Neutrophil (primary cell): ENCODE data around the gene EDEM1.

Experiments
- H3K27ac ChIP-seq: fragments of 200-600 bp; sonication (generic); 2 replicates; pipeline ENCODE4 v1.5.1; 2016; ENCODE audit warnings: mild to moderate bottlenecking, moderate library complexity
- H3K27me3 ChIP-seq: fragments of 200-600 bp; sonication (generic); 2 replicates; pipeline ENCODE4 v1.6.0; 2016; ENCODE audit warnings: mild to moderate bottlenecking
- H3K36me3 ChIP-seq: fragments of 200-600 bp; sonication (generic); 2 replicates; pipeline ENCODE4 v1.5.1; 2017
- H3K4me1 ChIP-seq, 2 experiments: fragments of 200-600 bp in 1 of 2; sonication (generic) in 1 of 2; 1 replicate in 1 of 2; 2 replicates in 1 of 2; pipeline versions ENCODE4 v1.5.1 to v1.6.1; 2013 to 2016; ENCODE audit warnings: low read depth in 1 of 2, low read length in 1 of 2, mild to moderate bottlenecking in 1 of 2, moderate library complexity in 1 of 2; ENCODE audit not compliant: control insufficient read depth in 1 of 2, insufficient read depth in 1 of 2
- H3K4me3 ChIP-seq, 2 experiments: fragments of 200-600 bp in 1 of 2; sonication (generic) in 1 of 2; 1 replicate in 1 of 2; 2 replicates in 1 of 2; pipeline ENCODE4 v1.5.1; 2013 to 2016; ENCODE audit warnings: low read depth in 1 of 2, low read length in 1 of 2, mild to moderate bottlenecking in 1 of 2, moderate library complexity in 1 of 2
- H3K9me3 ChIP-seq: fragments of 200-600 bp; sonication (generic); 2 replicates; pipeline ENCODE4 v1.5.1; 2016
- TF ChIP-seq, protein P1 (sequence below): fragments of 200-600 bp; sonication (generic); IDR thresholded peaks from 2 replicates; pipeline ENCODE4 v1.5.1; 2016; ENCODE audit warnings: antibody characterized with exemption

Gene EDEM1

DNA sequence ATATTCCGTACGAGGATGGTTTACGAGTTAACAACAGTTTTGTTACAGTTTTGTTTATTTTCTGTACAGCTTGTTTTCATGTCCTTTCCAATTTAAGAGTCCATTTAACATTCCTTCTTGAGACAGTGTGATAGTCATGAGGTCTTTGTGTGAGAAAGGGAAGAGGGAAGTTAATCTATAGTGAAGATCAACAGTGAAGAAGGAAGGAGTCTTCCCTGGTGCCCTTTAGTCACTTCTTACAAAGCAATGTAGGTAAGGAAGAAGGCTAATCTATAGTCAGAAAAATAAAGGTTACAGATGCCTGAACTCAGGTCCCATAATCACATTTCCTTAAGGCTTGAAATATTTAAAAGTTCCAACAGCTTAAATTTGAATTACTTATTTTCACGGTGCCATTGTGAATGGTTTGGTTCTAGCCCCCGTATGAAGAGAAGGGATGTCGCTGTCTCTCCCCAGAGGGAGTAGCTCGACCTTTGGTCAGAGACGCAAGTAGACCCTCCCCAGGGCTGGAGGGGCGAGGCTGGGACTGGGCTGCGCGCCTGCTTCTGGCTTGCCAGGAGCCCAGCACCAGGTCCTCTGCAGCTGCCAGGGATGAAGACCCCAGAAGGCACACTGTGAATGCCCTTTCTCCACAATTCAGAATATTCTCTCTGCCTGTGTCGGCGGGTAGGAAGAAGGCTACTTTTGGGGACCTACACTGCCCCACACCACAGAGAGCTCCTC, 34.9 kb downstream of the EDEM1 start:
- Histone ChIP-seq H3K4me1 (peaks cover 0 to 5% of the 10 kb centered on the region in 2 experiments), H3K27me3 (no peaks in the 10 kb centered on the region), H3K4me3 (no peak overlapping the region), H3K36me3 (peaks cover 53% of the 10 kb centered on the region), H3K27ac (no peak overlapping the region), H3K9me3 (no peaks in the 10 kb centered on the region)
- TF ChIP-seq, protein P1, sequence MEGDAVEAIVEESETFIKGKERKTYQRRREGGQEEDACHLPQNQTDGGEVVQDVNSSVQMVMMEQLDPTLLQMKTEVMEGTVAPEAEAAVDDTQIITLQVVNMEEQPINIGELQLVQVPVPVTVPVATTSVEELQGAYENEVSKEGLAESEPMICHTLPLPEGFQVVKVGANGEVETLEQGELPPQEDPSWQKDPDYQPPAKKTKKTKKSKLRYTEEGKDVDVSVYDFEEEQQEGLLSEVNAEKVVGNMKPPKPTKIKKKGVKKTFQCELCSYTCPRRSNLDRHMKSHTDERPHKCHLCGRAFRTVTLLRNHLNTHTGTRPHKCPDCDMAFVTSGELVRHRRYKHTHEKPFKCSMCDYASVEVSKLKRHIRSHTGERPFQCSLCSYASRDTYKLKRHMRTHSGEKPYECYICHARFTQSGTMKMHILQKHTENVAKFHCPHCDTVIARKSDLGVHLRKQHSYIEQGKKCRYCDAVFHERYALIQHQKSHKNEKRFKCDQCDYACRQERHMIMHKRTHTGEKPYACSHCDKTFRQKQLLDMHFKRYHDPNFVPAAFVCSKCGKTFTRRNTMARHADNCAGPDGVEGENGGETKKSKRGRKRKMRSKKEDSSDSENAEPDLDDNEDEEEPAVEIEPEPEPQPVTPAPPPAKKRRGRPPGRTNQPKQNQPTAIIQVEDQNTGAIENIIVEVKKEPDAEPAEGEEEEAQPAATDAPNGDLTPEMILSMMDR = no peak

DNA sequence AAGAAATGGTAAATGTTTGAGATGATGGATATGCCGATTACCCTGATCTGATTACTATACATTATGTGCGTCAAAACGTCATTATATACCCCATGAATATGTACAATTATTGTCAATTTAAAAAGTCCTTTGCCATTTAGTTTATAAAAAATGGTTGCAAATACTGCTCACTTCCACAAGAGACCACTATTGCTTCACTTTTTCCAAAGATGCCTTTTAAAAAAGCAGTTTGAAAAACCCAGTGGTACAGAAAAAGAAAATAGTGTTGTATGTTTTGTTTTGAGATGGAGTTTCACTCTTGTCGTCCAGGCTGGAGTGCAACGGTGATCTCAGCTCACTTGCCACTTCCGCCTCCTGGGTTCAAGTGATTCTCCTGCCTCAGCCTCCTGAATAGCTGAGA, 39.3 kb downstream of the EDEM1 start:
- H3K27me3 ChIP-seq = no peaks in the 10 kb centered on the region
- TF ChIP-seq, protein P1 = no peak
- H3K4me3 ChIP-seq = no peak overlapping the region
- no peak overlapping the region for H3K27ac ChIP-seq
- H3K4me1 ChIP-seq = no peaks in the 10 kb centered on the region
- no peaks in the 10 kb centered on the region for H3K9me3 ChIP-seq
- peaks cover 14% of the 10 kb centered on the region for H3K36me3 ChIP-seq

DNA sequence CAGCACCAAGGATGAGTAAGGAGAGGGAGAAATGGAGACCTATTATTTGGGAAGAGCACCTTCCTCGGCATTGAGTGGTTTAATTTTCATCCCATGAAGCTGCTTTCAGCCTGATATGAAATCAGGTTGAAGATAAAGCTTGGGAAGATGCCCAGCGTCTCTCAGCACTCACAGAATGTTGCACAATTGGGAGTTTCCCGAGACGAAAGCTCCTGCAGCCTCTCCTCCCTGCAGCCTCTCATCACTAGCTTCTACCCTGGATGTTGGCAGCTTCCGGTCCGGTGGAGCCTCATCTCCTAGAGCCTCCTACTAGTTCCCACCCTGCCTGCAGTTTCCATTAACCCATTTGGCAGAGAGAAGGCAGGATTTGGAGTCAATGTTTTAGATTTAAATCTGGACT, 40.3 kb downstream of the EDEM1 start:
- no peaks in the 10 kb centered on the region for H3K27me3 ChIP-seq
- H3K9me3 ChIP-seq = no peaks in the 10 kb centered on the region
- no peak overlapping the region for H3K4me3 ChIP-seq
- no peak overlapping the region for H3K27ac ChIP-seq
- TF ChIP-seq, protein P1 = no peak
- no peaks in the 10 kb centered on the region for H3K4me1 ChIP-seq
- H3K36me3 ChIP-seq = peaks cover 3% of the 10 kb centered on the region

DNA sequence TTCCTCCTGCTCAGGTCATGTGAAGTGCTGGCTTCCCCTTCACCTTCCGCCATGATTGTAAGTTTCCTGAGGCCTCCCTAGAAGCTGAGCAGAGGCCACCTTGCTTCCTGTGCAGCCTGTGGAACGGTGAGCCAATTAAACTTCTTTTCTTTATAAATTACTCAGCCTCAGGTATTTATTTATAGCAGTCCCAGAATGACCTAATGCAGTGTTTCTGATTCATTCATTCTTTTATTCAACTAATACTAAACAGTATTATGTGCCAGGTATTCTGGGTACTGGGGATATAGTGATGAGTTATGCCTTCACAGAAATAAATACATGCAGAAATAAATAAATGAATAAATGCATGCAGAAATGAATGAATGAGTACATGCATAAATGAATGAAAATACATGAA, 41.9 kb downstream of the EDEM1 start:
- Histone ChIP-seq H3K4me1 (no peaks in the 10 kb centered on the region), H3K27me3 (no peaks in the 10 kb centered on the region), H3K27ac (no peak overlapping the region), H3K36me3 (no peaks in the 10 kb centered on the region), H3K9me3 (no peaks in the 10 kb centered on the region), H3K4me3 (no peak overlapping the region)
- TF ChIP-seq, protein P1 = no peak

DNA sequence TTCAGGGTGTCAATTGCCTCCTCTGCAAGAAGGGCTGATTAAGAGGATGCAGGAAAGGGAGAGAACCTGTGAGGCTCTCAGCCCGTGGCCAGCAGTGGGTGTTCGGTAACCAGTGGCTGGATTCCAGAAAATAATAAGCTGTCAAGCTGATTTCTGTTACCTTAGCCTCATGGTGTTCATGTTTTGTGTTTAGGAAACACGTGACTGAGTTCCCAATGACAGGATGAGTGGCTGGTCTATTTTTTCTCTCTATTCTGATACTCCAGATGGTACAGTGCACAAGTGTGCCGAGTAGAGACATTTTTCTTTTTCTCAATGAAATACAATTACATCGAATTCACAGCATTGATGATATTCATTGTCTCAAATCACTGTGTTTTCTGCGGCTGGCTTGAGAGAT, 43.6 kb downstream of the EDEM1 start:
- TF ChIP-seq, protein P1 = no peak
- no peaks in the 10 kb centered on the region for H3K27me3 ChIP-seq
- H3K9me3 ChIP-seq = no peaks in the 10 kb centered on the region
- no peak overlapping the region for H3K4me3 ChIP-seq
- no peaks in the 10 kb centered on the region for H3K4me1 ChIP-seq
- no peaks in the 10 kb centered on the region for H3K36me3 ChIP-seq
- no peak overlapping the region for H3K27ac ChIP-seq
